Upper lobe of left lung (tissue), 6 donors: Measurements from ENCODE around the gene KCNJ11. TPM values are rescaled to one million over a fixed set of nuclear protein-coding genes. Genes with fewer than 3 reads are reported as not detected.
"Not testable (repeated sequence)": the region's sequence is repeated elsewhere in the genome, so short reads cannot be mapped to it uniquely, and the experiment has no call there.

Experiments
- ATAC-seq, 2 donors: fragments of 200-7000 bp; cut with Tn5 transposase; one replicate each; pipeline ENCODE4 v1.9.1; 2022; ENCODE audit warnings: mild to moderate bottlenecking in 2 of 2, moderate library complexity in 2 of 2; ENCODE audit not compliant: low FRiP score in 2 of 2
- DNase-seq, 2 donors: peaks; one replicate each; pipeline ENCODE4 v3.0.0-alpha.2; 2019 to 2020
- H3K27ac ChIP-seq, 4 donors: fragments of 200-600 bp; sonication (generic); one replicate each; pipeline ENCODE4 v1.5.1; 2016 to 2019
- H3K27me3 ChIP-seq, 4 donors: fragments of 200-600 bp; sonication (generic); one replicate each; pipeline ENCODE4 v1.5.1; 2017 to 2019
- H3K36me3 ChIP-seq, 4 donors: fragments of 200-600 bp; sonication (generic); one replicate each; pipeline ENCODE4 v1.5.1; 2016 to 2019
- H3K4me1 ChIP-seq, 4 donors: fragments of 200-600 bp; sonication (generic); one replicate each; pipeline ENCODE4 v1.5.1; 2018 to 2019
- H3K4me3 ChIP-seq, 4 donors: fragments of 200-600 bp; sonication (generic); one replicate each; pipeline ENCODE4 v1.5.1; 2017 to 2019; ENCODE audit warnings: mild to moderate bottlenecking in 2 of 4, moderate library complexity in 1 of 4
- H3K9me3 ChIP-seq, 4 donors: fragments of 200-600 bp; sonication (generic); one replicate each; pipeline ENCODE4 v1.5.1; 2018 to 2019
- EP300 ChIP-seq, 4 donors: sonication (generic); formaldehyde crosslinking; IDR thresholded peaks; one replicate each; pipeline ENCODE4 v1.5.1; 2017; ENCODE audit warnings: antibody characterized with exemption in 4 of 4, control low read depth in 2 of 4
- POLR2A ChIP-seq, 4 donors: fragments of 450-650 bp; IDR thresholded peaks; one replicate each; pipeline ENCODE4 v1.5.1; 2016 to 2017; ENCODE audit warnings: antibody characterized with exemption in 4 of 4, mild to moderate bottlenecking in 2 of 4
- POLR2AphosphoS5 ChIP-seq, 2 donors: sonication (generic); formaldehyde crosslinking; IDR thresholded peaks; one replicate each; pipeline ENCODE4 v1.5.1; 2017; ENCODE audit warnings: antibody characterized with exemption in 2 of 2
- WGBS, 2 donors: methylation state at CpG; one replicate each; pipeline ENCODE4 v1.1.5; 2017 to 2018; 5-methylcytosine and 5-hydroxymethylcytosine counted together
- total RNA-seq, 6 donors: library from RNA; depleted of rRNA in 4 of 6; stranded (reverse); fragments of >200 nt in 4 of 6; gene quantifications; one replicate each; pipeline versions ENCODE4 v1.1.0 to v1.2.1, GENCODE V29; 2016 to 2021
- TF ChIP-seq, protein P1 (sequence below), 6 experiments: fragments of 450-650 bp in 4 of 6; fragments of 200-600 bp in 2 of 6; sonication (generic) in 2 of 6; IDR thresholded peaks; one replicate each; pipeline ENCODE4 v1.5.1; 2016 to 2019; ENCODE audit warnings: antibody characterized with exemption in 6 of 6
- donor health status: DM: no; HTN: no; CAD: no; lungs with moderate emphysema.
- donor health status: DM: no; HTN: yes; CAD: no; lungs with severe emphysema.

The KCNJ11 gene
- total RNA-seq, 6 donors from 2014 or later, result 2.6 to 9.5 (median 5.7) TPM

DNA sequence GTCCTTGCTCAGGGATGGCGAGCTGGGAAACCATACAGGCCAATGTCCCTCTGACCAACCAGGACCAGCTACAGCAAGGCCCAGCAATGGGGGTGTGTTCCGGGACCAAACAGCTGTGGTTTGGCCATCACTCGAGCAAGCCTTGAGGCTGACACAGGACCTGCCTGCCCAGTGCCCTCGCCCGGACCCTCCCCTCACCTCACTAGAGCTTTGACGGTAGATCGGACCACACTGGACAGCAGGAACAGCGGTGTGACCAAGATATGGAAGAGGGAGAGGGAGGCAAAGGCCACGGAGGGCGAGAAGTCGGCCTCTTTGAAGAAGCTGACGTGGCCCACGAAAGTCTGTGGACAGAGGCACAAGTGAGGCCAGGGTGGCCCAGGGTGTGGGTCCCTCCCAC lies 42.2 kb upstream of the KCNJ11 start:
- H3K27me3 ChIP-seq, result no peaks in the 10 kb centered on the region
- ATAC-seq, result peak in 1 of 2 donors; percentile 9

GRCh38 chr11:17428925-17429324 lies 40.5 kb upstream of the KCNJ11 start:
- Histone ChIP-seq H3K27me3 (no peaks in the 10 kb centered on the region), H3K36me3 (no peaks in the 10 kb centered on the region), H3K4me3 (no peak overlapping the region), H3K27ac (no peak overlapping the region), H3K4me1 (peaks cover 0 to 6% (median 0%) of the 10 kb centered on the region in 4 donors), H3K9me3 (no peaks in the 10 kb centered on the region)
- ATAC-seq (no peak), DNase-seq (no peak)
- 73 to 81% methylated on average over 3 of the region's 3 CpGs for WGBS, 2 donors
- TF ChIP-seq POLR2A (IDR thresholded peaks at IDR 0.05) (no peak), POLR2AphosphoS5 (IDR thresholded peaks at IDR 0.05) (no peak)

More for the DNA sequence above, 42.2 kb upstream of the KCNJ11 start:
- no peak overlapping the region for H3K27ac ChIP-seq
- peak in 1 of 2 donors; percentile 43 for DNase-seq
- TF ChIP-seq POLR2A (IDR thresholded peaks at IDR 0.05), result no peak
- TF ChIP-seq, protein P1, sequence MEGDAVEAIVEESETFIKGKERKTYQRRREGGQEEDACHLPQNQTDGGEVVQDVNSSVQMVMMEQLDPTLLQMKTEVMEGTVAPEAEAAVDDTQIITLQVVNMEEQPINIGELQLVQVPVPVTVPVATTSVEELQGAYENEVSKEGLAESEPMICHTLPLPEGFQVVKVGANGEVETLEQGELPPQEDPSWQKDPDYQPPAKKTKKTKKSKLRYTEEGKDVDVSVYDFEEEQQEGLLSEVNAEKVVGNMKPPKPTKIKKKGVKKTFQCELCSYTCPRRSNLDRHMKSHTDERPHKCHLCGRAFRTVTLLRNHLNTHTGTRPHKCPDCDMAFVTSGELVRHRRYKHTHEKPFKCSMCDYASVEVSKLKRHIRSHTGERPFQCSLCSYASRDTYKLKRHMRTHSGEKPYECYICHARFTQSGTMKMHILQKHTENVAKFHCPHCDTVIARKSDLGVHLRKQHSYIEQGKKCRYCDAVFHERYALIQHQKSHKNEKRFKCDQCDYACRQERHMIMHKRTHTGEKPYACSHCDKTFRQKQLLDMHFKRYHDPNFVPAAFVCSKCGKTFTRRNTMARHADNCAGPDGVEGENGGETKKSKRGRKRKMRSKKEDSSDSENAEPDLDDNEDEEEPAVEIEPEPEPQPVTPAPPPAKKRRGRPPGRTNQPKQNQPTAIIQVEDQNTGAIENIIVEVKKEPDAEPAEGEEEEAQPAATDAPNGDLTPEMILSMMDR (IDR thresholded peaks at IDR 0.05), result no peak
- no peak for TF ChIP-seq POLR2AphosphoS5 (IDR thresholded peaks at IDR 0.05)
- TF ChIP-seq EP300 (IDR thresholded peaks at IDR 0.05), result no peak
- peaks cover 0 to 6% (median 0%) of the 10 kb centered on the region in 4 donors for H3K4me1 ChIP-seq
- H3K36me3 ChIP-seq, result no peaks in the 10 kb centered on the region
- no peaks in the 10 kb centered on the region for H3K9me3 ChIP-seq
- 96 to 99% methylated on average over 11 to 13 of the region's 13 CpGs for WGBS, 2 donors
- no peak overlapping the region for H3K4me3 ChIP-seq

- H3K9me3 ChIP-seq, result no peaks in the 10 kb centered on the region
- TF ChIP-seq POLR2A (IDR thresholded peaks at IDR 0.05), result no peak
- TF ChIP-seq, protein P1 (IDR thresholded peaks at IDR 0.05), result no peak
- TF ChIP-seq POLR2AphosphoS5 (IDR thresholded peaks at IDR 0.05), result no peak
- TF ChIP-seq EP300 (IDR thresholded peaks at IDR 0.05), result no peak
- H3K27me3 ChIP-seq, result no peaks in the 10 kb centered on the region
- 88 to 89% methylated on average over 9 to 10 of the region's 11 CpGs for WGBS, 2 donors
- ATAC-seq (no peak), DNase-seq (peak in 1 of 2 donors; percentile 61)
- H3K4me1 ChIP-seq, result peaks cover 0 to 6% (median 0%) of the 10 kb centered on the region in 4 donors
- H3K27ac ChIP-seq, result no peak overlapping the region
- H3K4me3 ChIP-seq, result no peak overlapping the region
- H3K36me3 ChIP-seq, result no peaks in the 10 kb centered on the region
Measured at GRCh38 chr11:17428261-17428660, 39.8 kb upstream of the KCNJ11 start.

- ATAC-seq, H3K4me3 ChIP-seq: not testable (repeated sequence)
- 48 to 50% methylated on average over 5 of the region's 5 CpGs for WGBS, 2 donors
Measured at GRCh38 chr11:17426233-17426632, 37.8 kb upstream of the KCNJ11 start.

DNA sequence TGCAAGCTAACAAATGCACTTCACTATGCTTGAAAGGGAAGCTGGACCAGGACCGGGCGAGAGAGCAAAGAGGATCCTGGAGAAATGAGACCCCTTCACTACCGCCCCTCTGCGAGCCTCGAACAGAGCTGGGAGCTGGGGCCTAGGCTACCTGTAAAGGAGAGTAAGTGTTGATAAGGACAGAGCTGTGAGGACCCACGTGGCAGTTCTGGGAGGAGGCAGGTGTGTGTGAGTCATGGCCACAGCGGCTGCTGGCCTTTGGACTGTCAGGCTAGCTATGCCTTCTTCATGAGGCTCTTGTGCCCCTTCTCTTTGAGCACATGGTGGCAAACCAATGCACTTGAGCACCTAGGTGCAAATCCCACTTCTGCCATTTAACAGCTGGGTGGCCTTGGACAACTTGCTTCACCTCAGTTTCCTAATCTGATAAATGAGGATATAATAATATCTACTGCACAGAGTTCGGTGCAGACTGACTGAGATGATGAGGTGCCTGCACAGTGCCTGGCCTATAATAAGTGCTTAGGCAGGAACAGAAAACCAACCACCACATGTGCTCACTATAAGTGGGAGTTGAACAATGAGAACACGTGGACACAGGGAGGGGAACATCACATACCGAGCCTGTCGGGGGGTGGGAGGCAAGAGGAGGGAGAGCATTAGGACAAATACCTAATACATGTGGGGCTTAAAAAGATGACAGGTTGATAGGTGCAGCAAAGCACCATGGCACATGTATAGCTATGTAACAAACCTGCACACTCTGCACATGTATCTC lies 35.3 kb upstream of the KCNJ11 start:
- ATAC-seq, result peak in 1 of 2 donors; percentile 25
- Histone ChIP-seq H3K27ac (no peak overlapping the region), H3K4me1 (no peaks in the 10 kb centered on the region), H3K9me3 (no peaks in the 10 kb centered on the region), H3K27me3 (no peaks in the 10 kb centered on the region), H3K4me3 (no peak overlapping the region), H3K36me3 (no peaks in the 10 kb centered on the region)
- no peak for DNase-seq
- TF ChIP-seq EP300 (IDR thresholded peaks at IDR 0.05), result no peak
- TF ChIP-seq, protein P1 (IDR thresholded peaks at IDR 0.05), result no peak
- WGBS, 2 donors, result 80% methylated on average over 11 of the region's 11 CpGs

More at GRCh38 chr11:17426233-17426632, 37.8 kb upstream of the KCNJ11 start:
- not testable (repeated sequence) for H3K36me3 ChIP-seq, H3K27ac ChIP-seq, H3K27me3 ChIP-seq, H3K4me1 ChIP-seq, DNase-seq, H3K9me3 ChIP-seq

DNA sequence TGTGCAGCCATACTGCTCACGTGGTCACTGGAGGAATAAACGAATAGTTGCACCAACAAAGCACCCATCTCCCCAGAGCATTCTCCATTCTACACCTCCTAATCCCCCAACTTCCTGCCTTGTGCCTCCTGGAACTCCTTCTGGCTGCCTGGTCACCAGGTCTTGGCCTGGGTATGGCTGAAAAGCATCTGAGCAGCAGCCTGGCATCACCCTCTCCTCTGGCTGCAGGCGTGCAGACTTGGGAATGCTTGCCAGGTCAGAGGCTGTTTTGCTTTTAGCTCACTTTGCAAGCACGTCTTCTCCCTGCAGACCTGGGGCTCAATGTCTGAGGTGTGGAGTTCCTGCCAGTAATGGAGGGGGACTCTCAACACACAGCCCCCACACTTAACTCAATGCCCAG lies 33.3 kb upstream of the KCNJ11 start:
- Histone ChIP-seq H3K4me1 (no peaks in the 10 kb centered on the region), H3K27me3 (no peaks in the 10 kb centered on the region), H3K9me3 (no peaks in the 10 kb centered on the region), H3K4me3 (no peak overlapping the region), H3K36me3 (no peaks in the 10 kb centered on the region), H3K27ac (no peak overlapping the region)
- ATAC-seq (no peak), DNase-seq (no peak)
- TF ChIP-seq, protein P1 (IDR thresholded peaks at IDR 0.05), result no peak
- TF ChIP-seq EP300 (IDR thresholded peaks at IDR 0.05) (no peak), POLR2A (IDR thresholded peaks at IDR 0.05) (no peak), POLR2AphosphoS5 (IDR thresholded peaks at IDR 0.05) (no peak)
- WGBS, 2 donors, result 55 to 67% methylated on average over 2 to 4 of the region's 4 CpGs
